GM19324 (cell line): Measurements from ENCODE around the gene RYR3.

Experiments used
- ATAC-seq: cut with Tn5 transposase; IDR thresholded peaks from one replicate; pipeline ENCODE4 v1.9.1; 2021; ENCODE audit warnings: mild to moderate bottlenecking, moderate library complexity; ENCODE audit not compliant: unreplicated experiment, low FRiP score

The RYR3 gene

DNA sequence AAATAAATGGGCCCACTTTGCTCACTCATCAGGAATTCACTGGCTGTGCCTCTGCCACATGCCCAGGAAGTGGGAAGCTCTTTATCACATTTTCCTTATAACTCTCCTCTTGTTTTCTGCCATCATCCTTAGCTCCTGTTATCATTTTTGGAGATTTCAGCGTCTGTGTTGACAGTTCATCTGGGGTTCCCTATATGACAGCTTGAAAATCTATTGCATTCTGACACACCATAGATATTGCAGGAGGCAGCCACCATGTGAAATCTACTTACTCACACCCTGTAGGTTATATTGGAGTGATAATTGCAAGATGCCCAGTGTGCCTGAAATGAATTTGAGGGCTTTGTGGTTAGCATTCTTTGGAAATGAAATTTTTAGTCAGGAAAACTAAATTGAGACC, 132.9 kb downstream of the RYR3 start:
- ATAC-seq = no peak

DNA sequence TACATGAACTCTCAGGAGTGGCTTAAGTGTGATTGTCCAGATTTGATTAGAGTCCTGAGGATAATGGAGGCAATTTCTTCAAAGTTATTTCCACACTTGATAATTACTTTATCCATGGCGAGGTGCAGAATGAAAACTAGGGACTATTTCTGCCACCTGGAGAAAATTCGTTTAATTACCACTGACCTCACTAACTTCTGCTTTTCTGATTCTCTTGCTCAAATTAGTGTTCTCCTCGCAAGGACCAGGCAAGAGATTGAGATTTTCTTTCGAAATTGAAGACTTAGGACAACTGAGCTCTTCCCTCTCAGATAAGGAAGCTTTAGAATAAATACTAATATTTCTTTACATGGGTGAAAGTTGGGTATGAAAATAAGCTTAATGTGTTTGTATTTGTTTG, 135.2 kb downstream of the RYR3 start:
- ATAC-seq = no peak

DNA sequence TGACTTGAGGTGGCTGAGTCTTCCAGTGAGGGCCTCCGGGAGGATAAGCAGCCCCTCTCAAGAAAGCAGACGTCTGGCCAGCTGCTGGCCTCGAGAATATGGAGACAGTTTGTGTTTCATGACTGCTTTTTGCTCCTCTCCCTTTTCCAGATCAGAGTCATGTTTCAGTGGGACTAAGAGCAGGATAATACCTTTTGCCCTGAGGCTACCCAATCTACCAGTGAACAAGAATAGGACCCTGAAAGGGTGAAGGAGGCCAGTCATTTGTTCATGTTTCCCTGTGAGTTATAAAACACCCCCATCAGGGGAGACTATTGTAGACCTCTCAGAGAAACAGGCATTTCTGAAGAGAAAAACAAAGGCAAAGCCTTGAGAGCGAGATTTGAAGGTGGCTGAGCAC, 137.4 kb downstream of the RYR3 start:
- no peak for ATAC-seq

DNA sequence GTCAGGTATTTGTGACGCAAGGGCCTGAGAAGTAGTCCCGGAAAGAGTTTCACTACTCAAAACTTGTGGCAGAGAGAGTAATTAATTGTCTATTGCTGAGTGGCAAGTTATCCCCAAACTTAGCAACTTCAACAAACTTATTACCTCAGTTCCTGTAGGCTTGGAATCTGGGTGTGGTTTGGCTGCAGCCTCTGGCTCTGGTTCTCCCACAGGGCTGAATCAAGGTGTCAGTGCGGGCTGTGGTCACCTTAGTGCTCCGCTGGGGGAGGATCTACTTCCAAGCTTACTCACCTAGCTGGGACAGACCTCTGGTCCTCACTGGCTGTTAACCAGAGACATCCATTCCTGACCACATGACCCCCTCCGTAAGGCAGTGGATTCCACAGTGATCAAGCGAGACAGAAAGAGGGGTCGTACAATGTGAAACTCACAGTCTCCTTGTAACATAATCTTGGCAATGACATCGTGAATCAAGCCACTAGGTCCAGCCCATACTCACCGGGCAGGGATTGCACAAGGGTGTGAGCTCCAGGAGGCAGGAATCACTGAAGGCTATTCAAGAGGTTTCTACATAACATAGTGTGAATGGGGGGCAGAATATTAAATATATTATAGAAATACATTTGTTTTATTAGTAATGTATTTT, 138.3 kb downstream of the RYR3 start:
- no peak for ATAC-seq

DNA sequence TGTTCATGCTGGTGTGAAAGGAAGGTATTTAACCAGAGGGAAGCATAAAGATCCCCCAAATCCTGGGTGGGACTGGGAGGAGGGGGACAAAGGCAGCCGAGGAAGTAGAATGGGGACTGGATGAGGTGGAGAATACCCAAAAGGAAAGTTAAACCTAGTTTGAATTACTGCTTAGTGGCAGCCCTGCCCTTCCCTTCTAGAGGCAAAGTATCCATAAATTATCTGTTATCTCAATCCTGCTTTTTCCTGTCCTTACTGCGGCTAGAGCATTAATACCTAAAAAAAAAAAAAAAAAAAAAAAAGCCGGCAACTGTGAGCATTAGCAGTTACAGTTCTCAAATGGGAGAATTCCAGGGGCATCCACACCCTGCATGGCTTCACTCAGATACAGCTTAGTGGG, 139.0 kb downstream of the RYR3 start:
- ATAC-seq = no peak

DNA sequence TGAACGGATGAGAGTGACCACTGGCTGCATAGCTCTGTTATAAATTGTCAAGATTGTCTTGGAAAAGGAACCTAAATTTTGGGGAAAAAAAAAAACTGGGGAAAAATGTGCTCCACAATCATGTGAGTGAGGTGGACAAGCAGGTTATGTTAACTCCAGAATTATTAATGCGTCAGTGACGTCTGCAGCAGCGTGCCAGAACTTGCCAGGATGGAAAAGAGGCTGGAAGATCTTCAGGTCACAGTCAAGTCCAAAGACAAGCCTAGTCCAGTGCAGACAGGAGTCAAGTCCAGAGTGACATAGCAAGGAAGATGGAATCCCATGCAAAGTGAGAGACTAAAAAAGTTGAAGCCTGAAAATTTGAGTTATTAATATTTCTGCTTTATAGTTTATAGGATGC, 140.6 kb downstream of the RYR3 start:
- ATAC-seq = no peak

DNA sequence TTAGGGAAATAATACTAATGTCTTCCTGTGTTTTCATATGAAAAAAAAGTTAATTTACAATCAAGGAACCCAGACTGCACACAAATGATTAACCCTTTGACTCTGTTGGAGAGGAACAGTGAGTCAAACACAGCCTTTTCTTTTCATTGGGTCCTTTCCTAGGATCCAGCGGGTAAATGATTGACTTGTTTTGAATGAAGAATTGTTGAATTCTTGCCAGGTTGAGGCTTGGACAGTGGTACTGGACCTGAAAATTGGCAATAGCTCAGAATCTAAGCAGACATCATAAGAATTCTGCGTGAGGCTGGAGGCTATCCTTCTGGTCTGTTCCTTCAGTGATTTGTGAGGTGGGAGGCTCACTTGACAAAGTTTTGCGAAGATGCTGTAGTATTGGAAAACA, 143.0 kb downstream of the RYR3 start:
- no peak for ATAC-seq

DNA sequence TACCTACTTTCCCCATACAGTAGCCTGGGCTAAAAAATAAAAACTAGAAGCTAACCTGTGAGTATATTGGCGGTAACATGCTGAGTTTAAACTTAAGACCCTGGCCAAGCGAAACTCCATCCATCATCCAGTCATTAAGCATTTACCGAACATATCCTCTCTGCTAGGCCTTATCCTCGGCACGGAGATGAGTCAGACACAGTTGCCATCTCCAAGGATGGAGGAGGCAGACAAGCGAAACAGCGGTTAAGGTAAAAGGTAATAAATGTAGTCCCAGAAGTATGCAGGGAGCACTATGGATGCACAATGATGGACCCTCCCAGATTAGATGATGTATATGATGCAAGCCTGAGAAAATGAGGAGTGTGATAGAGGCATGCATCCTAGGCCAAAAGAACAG, 143.6 kb downstream of the RYR3 start:
- ATAC-seq = no peak

DNA sequence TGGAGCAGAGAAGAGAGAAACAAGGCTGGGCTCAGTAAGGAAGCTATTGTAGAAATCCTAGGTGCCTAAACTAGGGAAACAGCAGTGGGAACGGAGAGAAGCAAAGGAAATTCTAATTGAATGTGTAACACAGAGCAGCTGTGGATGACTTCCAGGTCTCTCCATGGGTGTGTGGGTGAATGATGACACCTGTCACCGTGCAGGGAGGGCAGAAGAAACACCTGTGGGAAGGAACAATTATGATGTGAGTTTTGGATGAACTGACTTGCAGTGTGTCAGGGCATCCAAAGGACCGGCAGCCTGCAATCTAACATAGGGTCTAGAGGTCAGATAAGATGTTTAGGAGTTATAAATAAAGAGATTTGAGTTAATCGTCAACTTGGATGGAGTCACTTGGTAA, 144.2 kb downstream of the RYR3 start:
- ATAC-seq = no peak

DNA sequence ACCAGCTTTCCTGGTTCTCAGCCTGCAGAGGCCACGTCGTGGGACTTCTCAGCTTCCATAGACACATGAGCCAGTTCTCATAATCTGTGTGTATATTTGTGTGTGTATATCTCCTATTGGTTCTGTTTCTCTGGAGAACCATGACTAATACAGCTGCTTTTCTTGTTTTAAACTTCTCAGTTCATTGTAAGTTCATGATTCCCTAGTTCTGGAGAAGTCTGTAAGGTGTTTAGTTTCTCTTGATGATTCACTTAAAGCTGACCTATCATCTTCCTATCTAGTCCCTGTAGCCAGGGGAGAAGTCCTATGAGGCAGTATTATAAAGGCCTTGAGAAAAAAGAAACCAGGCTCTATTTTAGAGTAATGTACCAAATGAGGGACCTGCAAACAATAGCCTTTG, 147.7 kb downstream of the RYR3 start:
- no peak for ATAC-seq

DNA sequence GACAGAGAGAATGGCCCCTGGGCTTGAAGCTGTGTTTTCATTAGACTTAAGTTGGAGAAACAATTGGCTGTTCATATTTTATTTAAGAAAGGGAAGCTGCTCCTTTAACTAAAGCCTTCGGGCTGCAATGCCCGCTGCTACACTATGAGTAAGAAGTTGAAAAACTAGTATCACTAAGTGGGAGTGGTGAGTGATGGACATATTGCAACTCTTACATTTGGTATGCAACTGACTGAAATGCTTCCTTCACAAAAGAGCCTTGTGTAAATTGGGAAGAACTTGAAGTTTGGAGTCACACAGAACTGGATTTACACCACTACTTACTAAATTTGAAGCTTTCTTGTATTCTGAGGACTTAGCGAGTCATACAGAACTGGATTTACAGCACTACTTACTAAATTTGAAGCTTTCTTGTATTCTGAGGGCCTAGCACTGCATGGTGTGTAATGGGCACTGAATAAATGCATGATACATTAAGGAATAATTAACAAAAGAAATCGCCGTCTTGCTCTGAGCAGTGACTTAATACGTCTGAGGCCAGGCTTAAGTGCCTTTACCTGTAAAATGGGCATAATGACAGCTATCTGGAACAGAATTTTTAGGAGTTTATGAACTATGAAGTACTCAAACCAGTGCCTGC, 149.5 kb downstream of the RYR3 start:
- ATAC-seq = no peak

DNA sequence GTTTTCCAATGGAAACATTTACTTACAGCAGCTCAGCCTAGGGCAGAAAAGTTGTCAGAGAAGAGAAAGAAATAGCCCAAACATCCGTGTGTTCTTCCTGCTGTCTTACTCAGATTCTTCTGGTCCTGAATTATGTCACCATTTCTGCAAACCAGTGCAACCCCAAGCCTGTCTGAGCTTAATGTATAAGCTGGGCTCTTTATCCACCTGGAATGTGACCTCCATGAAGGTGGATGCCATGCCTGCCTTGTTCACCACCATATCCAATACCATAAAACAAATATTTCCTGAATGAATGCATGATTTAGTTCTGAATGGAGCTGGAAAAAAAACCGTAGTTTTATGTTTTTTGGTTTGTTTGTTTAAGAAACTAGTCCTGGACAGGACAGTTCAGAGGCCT, 150.9 kb downstream of the RYR3 start:
- no peak for ATAC-seq

DNA sequence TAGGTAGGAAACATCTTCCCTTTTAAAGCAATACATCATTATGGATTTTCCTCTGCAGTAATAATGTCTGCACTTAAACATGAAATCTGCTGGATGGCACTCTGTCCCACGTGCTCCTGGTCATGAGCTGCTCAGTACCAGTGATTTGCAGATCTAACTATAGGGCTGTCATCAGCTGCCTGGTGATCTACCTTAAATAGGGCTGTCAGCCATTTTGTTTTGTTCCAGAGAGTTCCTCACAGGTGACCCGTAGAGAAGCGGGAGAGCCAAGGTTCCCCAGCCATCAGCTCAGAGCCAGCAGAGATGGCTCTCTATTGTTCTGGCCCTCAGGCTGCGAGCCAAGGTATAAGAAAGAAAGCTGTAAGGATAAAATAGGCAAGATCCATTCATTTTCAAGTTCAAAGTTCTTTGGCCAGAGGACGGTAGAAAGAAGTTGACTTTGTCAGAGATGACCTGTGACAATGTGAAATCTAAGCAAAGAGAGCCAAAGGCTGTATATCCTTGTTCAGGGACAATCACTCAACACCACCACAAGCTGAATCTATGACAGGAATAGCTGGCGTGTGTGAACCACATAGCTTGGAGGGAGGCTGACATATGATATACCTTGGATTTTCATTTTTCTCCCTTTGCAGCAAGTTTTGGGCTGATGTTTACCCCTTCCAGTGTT, 156.5 kb downstream of the RYR3 start:
- no peak for ATAC-seq

DNA sequence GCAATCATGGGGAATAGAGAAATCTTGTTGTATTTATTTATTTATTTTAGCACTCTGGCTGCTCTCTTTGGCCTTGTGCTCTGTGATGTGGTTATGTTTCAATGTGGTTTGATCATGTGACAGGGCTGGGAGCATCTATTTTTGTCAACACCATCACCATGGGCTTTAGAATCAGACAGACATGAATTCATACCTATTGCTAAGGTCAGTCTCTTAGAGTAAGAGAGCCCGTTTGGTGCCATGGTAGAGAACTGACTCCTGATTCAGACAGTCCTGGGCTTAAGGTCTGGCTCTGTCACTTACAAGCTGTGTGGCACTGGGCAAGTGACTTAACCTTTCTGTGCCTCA, 157.0 kb downstream of the RYR3 start:
- ATAC-seq = no peak

DNA sequence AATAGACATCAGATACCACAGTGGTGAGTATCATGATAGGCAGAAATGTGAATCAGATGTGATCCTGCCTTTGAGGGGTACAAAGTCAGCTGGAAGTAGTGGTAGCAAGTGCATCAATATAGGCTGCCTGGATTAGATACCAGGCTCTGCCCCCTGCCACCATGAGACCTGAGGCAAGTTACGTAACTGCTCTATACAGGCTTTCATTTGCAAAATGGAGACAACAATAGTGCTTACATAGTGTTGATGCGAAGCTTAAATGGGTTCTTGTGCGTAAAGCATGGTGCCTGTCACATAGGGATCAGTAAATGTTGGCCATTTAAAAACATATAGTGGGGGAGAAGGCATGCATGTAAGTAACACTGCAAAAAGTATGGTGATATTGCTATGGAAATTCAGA, 158.0 kb downstream of the RYR3 start:
- no peak for ATAC-seq

DNA sequence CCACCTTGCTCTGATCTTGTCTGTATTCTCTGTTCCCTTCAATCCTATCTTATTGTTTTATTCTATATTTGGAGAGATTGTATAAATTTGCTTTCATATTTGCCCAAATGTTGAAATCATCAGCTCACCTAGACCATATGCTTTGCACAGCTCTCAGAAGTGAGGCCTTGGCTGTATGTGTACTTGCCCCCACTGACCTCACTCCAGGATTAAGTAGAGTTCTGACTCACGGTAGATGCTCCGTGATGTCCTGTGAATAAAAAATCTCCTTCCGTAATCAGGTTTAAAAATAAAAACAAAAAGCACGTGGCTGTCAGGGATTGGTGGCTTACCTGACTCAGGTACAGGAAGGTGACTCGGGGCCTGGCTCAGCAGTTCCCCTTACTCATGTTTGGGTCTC, 162.2 kb downstream of the RYR3 start:
- no peak for ATAC-seq

DNA sequence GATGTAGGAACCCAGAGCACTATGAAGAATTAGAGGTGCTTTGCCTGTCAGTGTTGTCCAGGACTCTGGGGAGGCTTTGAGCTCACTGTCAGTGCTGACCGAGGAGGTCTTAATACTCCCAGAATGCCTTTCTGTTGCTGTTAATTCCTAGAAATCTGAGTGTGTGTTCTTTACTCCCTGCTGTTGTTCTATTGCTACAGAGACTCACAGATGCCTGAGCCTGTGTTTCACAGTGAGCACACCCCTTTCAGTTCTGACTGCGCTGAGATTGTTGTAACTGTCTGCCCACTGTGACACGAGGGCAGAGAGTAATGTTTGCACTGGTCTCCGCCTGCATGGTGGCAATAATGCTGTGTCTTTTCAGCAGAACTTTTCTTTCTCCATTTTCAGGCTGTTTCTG, 162.9 kb downstream of the RYR3 start:
- no peak for ATAC-seq

DNA sequence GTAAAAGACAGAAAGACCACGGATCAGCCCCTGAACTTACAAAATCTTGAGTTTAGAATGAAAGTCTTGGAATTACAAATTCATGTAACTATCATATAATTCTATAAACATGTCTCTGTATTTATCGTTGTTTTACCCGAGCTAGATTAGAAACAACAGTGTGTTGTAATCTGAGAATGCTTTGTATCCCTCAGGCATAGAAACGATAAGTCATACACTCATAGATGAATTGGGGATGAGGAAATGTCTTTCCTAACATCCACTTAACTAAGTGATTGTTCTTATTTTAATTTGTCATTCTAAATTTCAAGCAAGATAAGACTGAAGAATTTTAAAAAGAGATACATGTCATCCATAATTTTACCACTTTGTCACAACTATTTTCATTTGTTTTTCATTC, 165.3 kb downstream of the RYR3 start:
- no peak for ATAC-seq

DNA sequence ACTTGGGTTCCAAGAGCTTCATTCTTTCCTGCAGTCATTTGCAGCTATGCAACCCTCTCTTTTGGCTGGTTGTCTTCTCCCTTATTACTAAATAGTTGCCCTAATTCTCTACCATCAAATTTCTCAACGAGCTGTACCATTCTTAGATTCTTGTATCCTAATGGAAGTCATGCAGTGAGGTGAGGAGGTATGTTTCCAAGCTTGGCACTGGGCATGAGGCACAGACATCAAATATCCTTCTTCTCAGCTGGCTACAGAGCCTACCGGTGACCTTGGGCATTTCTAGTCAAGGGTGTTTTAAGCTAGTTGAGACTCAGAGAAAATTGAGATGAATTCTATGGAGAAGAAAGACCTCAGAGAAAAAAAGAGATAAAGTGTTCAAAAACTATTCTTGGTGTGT, 166.1 kb downstream of the RYR3 start:
- no peak for ATAC-seq

DNA sequence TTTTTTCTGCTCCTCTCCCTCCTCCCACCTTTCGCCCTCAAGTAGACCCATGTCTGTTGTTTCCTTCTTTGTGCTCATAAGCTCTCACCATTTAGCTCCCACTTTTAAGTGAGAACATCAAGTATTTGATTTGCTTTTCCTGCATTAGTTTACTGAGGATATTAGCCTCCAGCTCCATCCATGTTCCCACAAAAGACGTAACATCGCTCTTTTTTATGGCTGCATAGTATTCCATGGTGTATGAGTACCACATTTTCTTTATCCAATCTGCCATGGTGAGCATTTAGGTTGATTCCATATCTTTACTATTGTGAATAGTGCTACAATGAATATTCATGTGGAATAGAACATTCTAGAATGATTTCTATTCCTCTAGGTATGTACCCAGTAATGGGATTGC, 178.6 kb downstream of the RYR3 start:
- no peak for ATAC-seq

DNA sequence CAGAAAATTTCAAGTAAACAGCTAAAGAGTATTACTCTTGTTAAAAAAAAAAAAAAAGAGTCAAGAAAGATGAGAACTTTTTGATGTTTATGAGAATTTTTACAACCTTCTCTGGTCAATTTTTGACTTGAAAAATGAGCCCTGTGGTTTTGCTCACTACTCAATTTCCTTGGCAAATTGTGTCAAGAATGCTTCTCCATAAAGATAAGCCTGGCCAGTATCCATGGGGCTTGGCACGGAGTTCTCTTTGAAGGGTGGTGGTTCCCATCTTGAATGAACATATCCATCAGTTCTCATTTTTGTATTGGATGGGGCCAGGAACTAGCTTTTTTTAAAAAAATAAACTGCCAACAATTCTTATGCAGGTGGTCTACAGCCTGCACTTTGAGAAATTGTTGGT, 179.9 kb downstream of the RYR3 start:
- no peak for ATAC-seq

DNA sequence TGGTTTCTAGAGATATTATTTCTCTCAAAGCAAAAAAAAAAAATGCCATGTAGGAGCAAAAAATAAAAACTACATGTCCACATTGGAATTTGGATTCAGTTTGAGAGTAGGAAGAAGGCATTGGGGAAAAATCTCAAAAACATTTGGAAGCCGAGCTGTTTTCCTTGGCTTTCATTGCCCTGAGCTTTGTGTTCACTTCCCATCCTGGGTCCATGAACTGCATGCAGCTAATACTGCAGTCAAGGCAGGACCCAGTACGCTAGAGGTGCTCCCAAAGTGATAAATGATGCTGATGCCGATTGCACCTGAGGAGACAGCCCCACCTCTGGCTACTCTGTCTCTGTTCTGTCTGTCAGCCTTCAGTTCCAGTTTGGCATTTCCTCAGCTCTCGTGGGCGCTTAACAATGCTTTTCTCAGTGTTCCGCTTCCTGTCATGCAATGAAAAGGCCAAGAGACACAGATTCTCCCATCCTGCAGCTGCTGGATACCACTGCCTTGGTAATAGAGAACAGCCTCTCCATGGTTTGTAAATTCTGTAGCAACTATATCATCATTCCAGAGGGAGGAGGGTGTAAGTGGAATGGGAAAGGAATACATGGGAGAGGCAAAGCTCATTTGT, 181.8 kb downstream of the RYR3 start:
- no peak for ATAC-seq
